Measurements from ENCODE around the gene NDST4. TPM values are rescaled to one million over a fixed set of nuclear protein-coding genes. Genes with fewer than 3 reads are reported as not detected.
"Not testable (repeated sequence)": the region's sequence is repeated elsewhere in the genome, so short reads cannot be mapped to it uniquely, and the experiment has no call there.

The NDST4 gene
- total RNA-seq, 1 experiment from 2014 or later = not detected

DNA sequence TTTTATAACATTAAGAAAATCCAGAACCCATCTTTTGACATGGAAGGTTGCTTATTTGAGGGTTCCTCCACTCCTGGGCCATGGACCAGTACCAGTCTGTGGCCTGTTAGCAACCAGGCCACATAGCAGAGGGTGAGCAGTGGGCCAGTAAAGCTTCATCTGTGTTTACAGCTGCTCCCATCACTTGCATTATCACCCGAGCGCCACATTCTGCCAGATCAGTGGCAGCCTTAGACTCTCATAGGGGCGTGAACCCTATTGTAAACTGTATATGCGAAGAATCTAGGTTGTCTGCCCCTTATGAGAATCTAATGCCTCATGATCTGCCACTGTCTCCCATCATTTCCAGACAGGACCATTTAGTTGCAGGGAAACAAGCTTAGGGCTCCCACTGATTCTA is 58.6 kb downstream of the NDST4 start:
- DNase-seq (ENCODE audit: low read depth) = peak; percentile 23

DNA sequence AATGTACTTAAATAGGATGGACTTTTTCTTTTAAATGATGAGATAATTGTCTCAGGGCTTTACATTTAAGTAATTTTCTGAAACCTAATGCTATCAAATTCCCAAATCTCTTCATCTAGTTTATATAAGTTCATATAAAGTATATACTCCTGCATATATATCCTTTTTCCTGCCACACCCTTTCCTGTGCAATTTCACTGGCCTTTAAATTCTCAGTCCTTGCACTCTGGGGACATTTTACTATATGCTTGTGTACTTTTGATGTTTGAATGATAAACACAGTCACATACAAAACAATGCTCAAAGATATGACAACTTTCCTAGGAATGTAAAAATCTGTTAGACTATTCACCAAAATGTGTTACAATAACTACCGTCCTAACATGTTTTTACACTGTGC is 60.1 kb downstream of the NDST4 start:
- no peak for DNase-seq (ENCODE audit: low read depth)

DNA sequence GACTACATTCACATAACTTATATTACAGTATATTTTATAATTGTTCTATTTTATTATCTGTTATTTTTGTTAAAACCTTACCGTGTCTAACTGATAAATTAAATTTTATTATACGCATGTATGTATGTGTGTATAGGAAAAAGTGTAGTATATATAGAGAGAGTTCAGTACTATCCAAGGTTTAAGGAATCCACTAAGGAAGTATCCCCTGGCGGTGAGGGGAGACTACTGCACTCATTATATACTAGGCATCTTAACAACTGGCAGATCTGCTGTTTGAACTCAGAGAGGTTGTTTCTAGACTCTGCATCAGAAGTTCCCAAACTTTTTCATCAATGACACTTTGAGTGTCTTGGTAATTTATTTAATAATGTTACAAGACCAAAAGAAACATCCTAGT is 70.9 kb downstream of the NDST4 start:
- DNase-seq (ENCODE audit: low read depth) = peak; percentile 1

DNA sequence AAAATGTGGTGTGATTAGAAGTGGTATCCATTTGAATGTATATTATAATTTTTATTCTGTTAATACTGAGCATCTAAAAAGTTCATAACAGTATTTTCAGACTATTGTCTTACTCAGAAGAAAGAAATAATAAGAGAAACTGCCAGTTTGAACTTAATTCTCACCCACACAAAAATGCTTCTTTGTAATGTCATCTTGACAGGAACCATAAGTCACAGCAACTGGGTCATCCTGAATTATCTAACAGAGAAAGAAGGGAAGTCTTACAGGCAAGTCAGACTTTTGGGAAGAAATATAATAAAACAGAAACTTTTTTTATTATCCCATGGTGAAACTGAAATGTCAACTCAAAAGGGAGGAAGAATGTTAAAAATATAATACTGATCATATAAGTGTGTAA is 83.1 kb downstream of the NDST4 start:
- no peak for DNase-seq (ENCODE audit: low read depth)

DNA sequence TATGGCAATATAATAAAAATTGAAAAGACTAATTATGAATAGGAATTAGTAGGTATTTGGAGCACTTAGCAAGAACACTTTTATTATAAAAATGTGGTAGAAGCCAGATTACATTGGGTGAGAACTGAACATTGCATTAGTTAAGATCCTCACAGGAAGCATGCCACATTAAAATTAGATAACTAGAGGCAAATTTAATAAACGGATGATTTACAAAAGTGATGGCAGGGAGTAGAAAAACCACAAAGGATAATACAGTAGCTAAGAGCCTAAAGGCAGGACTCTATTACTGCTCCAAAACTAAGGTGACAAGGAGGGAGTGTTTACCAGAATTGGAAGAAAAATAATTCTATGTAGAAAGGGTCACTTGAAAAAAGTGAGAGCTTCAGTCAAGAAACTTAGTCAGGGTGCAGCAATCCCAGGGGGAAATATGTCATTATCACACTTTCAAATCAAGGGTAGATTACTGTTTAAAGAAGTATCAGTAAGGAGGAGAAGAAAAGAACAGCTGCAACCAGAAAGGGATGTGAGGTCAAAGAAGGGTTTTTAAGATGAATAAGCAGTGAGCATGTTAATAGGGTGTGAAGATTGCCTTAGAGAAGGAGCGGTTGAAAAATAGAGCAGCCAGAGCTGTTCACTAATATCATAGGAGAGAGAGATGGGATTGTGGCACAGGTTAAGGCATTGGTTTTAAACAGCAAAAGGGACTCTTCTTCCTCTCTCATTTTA is 84.6 kb downstream of the NDST4 start:
- DNase-seq (ENCODE audit: low read depth) = peak; percentile 1

DNA sequence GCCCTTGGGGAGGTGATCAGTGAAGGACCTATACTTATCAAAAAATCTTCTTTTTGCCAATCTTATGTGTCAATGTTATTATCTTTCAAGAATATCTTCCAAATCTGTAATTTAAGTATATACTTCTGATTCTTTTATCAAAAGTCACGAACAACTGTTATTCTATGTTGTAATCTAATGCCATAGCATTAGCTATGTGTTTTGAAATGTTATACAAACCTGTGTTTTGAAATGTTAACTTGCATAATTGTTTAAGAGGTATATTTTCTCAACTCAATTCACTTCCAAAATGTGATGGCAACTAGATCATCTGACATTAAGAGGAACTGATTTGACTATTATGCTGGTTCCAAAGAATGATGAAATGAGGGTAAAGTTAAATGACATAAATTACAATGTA is 113.5 kb downstream of the NDST4 start:
- no peak for DNase-seq (ENCODE audit: low read depth)

DNA sequence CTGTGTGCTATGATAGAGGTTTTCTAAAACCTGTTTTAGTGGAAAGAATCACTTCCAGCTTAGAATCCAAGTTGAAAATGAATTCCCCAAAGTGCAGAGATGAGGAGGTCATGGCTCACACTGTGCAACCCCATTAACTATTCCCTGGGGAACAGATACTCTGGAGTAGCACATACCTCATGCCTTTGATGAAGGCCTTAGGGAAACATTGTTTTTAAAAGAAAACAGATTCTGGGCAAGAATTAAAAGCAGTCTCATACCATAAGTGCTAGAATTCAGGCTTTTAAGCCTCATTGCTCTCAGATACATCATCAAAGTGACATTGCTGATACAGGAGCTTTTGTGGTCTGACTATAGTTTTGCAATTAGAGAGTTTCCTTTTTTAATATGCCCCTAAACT is 115.1 kb downstream of the NDST4 start:
- no peak for DNase-seq (ENCODE audit: low read depth)

DNA sequence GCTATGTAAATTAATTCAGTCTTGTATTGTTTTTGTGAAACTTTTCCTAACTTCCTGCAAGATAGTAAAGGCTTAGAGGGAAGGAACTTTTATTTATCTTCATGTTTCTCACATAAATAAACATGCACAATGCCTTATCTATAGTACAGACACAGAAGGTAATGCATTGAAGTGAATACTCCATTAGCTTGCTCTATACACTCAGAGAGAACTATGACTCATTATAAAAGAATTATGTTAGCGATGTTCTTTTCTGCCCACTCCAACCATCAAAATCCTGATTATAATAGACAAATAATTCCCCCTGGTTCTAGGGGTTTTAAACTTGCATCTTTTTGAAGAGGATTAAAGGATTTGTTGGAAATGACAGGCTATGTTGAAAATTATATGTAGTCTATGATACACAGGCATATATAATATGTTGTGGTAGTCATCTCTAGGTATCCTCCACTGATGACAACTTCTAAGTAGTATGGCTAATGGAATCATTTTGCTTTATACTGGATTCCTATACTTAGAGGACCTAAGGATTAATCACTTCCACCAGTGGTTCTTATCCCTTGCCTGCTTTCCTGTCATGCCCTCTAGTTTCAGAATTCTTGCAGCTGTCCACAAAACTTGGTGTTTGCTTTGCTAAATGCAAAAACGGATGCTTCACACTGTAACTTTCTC is 115.7 kb downstream of the NDST4 start:
- no peak for DNase-seq (ENCODE audit: low read depth)

DNA sequence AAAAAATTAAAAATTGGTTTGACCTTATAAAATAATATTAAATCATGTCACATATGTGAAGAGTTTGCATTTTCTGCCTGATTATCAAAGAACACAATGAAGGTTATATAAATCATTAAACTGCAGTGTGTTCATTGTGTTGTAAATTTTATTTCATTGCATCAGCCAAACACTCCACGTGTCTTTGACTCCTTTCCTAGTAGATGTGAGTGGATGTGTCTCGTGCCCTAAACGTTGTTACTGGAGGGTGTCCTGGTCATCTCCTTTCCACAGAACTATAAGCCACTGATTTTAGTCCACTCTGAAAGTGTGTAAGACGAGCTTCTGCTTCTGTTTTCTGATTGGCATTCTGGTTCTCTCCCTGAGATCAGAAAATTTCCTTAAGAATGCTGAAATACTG is 127.3 kb downstream of the NDST4 start:
- DNase-seq (ENCODE audit: low read depth) = no peak

DNA sequence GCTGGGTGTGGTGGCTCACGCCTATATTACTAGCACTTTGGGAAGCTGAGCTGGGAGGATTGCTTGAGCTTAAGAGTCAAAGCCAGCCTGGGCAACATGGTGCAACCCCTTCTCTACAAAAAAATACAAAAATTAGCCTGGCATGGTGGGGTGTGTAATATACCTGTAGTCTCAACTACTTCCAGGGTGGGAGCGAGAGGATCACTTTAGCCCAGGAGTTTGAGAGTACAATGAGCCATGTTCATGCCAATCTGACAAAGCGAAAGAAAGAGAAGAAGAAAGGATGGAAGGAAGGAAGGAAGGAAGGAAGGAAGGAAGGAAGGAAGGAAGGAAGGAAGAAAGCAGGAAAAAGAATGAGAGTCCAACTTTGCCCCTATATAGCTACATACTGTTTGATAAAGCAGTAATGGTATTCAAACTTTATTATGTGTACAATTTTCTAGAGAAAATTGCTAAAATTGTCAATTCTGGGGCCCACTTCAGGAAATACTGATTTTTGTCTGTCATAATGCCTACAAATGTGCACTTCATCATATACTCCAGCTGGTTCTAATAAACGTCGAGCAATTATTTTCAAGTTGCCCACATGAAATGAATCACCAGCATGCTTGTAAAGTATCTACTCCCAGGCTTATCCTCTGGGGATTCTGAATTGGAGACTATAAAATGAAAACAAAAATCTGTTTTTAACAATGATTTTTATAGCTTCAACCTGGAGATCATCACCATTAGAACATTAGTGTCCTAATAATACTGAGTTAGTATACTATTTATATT is 132.3 kb downstream of the NDST4 start:
- no peak for DNase-seq (ENCODE audit: low read depth)

DNA sequence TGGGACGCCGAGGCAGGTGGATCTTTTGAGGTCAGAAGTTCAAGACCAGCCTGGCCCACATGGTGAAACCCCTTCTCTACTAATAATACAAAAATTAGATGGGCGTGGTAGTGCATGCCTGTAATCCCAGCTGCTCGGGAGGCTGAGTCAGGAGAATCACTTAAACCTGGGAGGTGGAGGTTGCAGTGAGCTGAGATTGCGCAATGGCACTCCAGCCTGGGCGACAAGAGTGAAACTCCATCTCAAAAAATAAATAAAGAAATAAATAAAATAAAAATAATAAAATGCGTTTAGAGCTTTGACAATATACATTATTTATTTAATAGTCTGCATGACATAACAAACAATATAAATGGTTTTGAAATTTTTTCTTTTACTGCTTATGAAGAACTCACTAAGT is 133.0 kb downstream of the NDST4 start:
- not testable (repeated sequence) for DNase-seq (ENCODE audit: low read depth)

DNA sequence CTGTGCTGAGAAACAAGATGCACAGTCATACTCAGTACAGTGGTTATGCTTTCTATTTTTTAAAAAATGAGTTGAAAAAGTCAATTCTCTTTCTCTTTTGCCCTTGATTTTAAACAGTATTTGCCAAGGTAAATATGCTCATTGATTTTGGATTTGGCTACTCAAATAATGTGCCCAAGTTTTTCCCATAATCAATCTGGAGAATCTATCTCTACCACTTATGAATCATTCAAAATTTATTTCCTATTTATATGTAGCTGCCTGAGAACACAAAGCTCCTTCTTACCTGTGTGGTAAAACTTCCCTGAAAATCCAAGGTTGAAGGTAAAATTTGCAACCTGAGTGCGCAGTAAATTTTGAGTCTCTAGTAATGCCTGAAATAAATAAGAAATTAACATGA is 136.5 kb downstream of the NDST4 start:
- DNase-seq (ENCODE audit: low read depth) = no peak

DNA sequence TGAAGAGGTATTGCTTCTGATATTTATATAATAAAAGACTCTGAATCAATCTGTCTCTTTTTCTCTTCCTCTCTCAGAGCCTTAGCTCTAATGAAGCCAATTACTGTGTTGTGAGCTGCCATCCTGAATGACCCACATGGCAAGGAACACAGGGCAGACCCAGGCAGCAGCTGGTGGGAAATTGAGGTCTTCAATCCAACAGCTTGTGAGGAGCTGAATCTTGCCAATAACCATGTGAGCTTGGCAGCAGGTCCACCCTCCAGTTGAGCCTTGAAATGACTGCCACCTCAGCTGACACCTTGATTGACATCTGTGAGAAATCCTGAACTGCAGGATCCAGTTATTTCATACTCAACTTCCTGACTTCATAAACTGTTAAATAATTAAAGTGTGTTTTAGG is 149.4 kb downstream of the NDST4 start:
- DNase-seq (ENCODE audit: low read depth) = no peak

DNA sequence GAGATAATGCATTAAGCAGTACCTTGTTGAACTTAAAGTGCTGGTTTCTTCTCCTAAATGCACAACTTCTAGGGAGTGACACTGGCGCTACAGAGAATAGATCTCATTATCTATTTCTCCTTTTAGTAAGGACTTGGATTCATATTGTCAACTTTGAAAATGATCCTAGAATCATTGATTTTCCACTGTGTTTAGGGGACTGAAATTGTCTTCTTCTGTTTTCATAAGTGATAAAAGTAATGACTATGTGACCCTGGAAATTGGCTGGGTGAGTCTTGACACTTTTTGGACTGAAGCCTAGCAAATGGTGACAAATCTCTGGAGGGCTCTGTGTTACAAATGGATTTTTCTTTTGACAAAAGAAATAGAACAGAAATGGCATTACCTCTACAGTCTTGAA is 167.8 kb downstream of the NDST4 start:
- DNase-seq (ENCODE audit: low read depth) = no peak

DNA sequence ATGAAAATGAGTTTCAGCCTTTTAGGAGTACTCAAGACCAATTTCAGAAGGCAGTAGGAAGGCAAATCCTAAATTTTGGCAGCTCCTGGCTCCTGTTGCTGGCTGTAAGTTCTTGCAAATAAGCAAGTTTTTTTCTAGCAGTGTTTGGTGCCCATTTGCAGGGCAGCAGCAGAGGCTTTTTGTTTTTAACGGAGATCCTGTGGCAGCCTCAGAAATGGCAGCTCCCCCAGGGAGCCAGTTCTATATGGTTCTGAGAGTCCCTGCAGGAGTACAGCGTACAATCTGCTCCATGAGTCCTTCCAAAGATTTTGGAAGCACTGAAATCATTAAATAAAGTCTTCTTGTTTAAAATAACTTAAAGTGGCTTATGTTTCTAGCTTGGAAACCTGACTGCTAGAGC is 171.9 kb downstream of the NDST4 start:
- no peak for DNase-seq (ENCODE audit: low read depth)

DNA sequence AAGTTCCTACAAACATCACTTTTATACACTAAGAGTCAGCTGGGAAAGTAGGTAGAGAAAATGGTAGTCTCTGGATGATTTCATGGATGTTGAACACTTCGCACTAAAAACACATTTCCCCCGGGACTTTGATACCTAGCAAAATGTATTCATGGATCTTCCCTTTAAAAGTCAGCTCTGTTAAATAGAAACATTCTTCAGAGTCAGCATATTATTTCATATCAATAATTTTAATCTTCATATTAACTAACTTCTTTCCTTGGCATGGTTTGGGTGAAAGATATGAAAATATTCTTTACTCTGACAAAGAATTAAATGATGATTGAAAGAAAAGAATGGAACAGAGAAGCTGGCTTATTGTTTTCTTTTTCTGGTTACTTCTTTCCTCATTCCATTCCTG is 185.5 kb downstream of the NDST4 start:
- no peak for DNase-seq (ENCODE audit: low read depth)

DNA sequence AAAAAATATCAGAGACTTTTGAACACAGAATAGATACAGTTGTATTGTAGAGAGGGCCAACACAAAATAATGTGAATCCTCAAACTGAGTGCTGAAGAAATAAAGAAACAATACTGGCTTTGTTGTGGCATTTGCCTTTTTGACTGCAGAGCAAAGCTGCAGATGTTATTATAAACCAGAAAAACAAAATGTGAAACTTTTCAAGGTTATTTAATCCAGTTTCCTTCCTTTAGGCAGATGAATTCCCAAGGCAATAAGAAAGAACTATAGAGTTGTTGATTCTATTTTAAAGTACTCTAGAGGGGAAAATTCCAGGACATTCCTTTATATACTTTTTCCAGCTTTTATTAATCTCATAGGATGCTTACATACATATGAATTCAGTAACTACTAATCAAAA is 186.8 kb downstream of the NDST4 start:
- DNase-seq (ENCODE audit: low read depth) = no peak

DNA sequence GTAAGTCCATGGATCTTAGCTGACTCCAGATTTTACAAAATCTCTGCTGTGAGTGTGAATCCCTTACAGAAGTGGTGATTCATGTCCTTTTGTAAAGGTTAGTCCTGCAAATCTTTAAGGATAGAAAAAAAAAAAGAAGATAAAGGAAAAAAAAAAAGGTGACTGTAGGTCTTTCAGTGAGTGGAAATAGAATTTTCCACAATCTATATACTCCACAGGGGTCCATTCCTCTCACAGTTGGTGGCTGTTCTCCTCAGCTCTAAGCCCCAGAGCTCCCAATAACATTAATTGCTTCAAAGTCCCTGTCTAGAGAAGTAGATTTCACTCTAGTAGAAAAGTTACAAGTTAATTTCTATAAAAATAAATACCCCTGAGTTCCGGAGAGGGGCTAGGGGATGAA is 189.1 kb downstream of the NDST4 start:
- DNase-seq (ENCODE audit: low read depth) = no peak

DNA sequence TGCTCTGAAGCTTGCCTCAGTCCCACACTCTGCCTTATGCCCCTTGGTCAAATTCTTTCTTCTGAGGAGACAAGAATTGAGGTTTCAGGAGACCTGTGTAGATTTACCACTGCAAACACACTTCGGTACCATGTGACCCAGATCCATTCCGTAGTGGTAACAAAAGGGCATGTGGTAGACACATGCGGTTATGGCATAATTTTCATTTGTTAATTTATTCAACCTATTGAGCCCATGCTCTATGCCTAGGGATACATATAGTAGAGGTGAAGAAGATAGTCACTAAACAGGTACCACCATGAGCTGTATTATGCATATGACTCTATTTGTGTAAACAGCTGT is 190.9 kb downstream of the NDST4 start:
- DNase-seq (ENCODE audit: low read depth) = no peak

DNA sequence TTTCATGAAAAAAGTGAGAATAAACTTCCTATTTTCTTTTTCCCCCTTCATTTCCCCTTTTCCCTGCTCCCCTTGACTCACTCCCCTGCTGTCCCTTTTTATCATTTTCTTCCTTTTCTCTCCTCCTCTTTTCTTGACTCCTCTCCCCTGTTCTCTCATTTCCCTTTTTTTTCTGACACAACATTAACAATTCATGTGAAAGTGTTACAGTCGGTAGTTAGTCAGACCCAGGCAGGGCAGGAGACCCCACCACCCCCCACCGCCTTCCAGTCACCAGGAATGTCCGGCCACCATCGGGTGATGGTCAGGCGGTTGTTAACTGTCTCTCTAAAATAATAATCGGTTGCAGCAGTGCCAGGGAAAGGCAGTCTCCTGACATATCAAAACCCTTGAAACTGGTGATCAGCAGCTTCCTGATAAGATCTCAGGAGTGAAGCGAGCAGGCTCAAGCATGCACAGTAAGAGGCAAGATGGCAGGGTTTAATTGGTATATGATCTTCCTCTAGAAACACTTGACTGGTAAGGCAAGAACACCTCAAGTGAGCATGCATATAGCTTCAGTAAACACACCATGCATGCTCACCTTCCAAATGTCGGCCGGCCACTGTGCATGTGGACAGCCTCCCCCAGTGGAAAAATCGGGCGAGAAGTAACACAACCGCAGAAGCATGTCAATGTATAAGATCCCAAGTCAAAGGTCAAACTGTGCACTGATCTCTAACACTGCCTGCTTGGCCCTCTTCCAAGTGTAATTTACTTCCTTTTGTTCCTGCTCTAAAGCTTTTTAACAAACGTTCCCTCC is 191.4 kb downstream of the NDST4 start:
- DNase-seq (ENCODE audit: low read depth) = no peak

DNA sequence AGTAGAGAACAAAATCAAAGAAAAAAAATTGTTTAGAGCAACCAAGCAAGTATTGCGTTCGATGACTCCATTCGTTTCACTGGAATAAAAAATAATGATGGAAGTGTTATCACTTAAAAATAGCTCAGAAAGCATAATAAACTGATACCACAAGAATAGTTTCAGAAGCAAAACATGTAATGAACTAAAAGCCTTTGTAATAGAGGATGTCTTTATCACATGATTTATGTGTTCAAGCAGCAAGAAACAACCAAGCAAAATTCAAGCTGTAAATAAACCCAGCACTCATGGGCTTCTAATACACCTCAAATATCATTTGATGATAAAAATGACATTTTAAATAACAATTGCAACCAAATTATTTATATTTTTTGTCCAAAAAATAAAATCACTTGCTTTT is 192.2 kb downstream of the NDST4 start:
- DNase-seq (ENCODE audit: low read depth) = no peak

DNA sequence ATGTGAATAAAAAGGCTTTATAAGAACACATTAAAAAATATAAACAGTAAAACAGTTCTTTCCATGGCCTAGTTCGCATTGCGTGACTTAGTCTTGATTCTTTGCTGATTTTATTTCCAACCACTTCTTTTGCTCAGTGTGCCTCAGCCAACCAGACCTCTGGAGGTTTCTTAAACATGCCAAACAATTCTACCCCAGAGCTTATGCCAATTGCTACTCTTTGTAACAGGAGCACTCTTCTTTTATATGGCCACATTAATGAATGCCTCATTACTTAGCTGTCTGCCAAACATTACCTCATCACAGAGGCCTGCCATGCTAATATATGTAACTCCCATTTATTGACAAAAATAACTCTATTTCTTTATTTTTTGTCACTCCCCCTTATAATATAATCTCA is 202.3 kb downstream of the NDST4 start:
- DNase-seq (ENCODE audit: low read depth) = no peak

All from LHCN-M2 (cell line).